VCaP (cell line): ENCODE results near the gene PHACTR3.

Source experiments
- H3K27ac ChIP-seq: fragments of 450-650 bp; 2 replicates; pipeline ENCODE4 v1.5.1; 2017
- TF ChIP-seq, protein P1 (sequence below): fragments of 450-650 bp; conservative IDR thresholded peaks from 2 replicates; pipeline ENCODE4 v1.5.1; 2017; ENCODE audit warnings: mild to moderate bottlenecking, moderate library complexity

The PHACTR3 gene

DNA sequence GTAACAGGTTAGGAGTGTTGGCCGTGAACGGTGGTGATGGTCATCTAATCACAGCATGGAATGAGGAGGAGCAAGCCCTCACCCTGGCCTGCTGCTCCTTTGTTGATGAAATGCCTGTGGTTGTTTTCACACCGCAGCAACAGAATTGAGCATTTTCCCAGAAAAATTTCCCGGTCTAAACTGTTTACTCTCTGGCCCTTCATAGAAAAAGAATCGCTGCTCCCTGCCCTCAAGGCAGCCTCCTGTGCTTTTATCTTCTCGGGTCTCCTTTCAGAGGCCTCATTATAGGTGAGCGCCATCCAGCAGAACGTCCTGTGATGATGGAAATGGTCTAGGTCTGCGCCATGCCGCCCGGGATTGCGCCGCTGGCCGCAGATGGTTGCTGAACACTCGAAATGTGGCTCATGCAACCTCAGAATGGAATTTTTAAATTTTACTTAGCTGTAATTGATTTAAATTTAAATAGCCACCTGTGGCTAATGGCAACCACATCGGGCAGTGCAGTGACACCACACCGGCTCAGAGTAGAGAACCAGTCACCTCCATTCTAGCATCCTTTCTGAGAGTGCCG lies 30.2 kb downstream of the PHACTR3 start:
- no peak overlapping the region for H3K27ac ChIP-seq
- TF ChIP-seq, protein P1, sequence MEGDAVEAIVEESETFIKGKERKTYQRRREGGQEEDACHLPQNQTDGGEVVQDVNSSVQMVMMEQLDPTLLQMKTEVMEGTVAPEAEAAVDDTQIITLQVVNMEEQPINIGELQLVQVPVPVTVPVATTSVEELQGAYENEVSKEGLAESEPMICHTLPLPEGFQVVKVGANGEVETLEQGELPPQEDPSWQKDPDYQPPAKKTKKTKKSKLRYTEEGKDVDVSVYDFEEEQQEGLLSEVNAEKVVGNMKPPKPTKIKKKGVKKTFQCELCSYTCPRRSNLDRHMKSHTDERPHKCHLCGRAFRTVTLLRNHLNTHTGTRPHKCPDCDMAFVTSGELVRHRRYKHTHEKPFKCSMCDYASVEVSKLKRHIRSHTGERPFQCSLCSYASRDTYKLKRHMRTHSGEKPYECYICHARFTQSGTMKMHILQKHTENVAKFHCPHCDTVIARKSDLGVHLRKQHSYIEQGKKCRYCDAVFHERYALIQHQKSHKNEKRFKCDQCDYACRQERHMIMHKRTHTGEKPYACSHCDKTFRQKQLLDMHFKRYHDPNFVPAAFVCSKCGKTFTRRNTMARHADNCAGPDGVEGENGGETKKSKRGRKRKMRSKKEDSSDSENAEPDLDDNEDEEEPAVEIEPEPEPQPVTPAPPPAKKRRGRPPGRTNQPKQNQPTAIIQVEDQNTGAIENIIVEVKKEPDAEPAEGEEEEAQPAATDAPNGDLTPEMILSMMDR: no peak

DNA sequence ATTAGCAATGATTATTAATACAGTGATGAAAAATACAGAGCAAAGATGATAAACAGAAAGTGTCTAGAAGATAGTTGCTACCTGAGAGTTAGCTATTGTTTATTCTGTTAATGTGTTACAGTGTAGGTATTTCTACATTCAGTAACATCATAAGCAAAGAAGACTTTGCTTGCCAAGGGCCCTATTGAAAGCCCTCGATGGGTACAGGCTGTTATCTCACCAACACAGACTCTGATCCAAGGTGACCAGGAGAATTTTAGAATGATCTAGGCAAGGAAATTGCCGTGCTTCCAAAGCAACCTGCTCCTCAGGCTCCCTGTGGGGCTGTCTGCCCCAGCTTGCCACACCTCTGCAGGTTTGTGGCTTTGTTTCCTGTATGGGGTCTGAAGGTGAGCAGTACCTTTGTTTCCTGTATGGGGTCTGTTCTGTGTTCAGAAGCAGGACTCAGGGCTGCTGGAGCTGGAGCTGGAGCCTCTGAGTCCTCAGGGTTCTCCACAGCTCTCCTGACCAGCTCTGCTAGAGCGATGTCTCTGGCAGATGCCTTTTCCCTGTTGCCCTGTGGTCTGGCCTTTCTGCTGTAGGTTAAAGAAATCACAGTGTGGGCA lies 32.5 kb downstream of the PHACTR3 start:
- no peak overlapping the region for H3K27ac ChIP-seq
- TF ChIP-seq, protein P1: no peak

DNA sequence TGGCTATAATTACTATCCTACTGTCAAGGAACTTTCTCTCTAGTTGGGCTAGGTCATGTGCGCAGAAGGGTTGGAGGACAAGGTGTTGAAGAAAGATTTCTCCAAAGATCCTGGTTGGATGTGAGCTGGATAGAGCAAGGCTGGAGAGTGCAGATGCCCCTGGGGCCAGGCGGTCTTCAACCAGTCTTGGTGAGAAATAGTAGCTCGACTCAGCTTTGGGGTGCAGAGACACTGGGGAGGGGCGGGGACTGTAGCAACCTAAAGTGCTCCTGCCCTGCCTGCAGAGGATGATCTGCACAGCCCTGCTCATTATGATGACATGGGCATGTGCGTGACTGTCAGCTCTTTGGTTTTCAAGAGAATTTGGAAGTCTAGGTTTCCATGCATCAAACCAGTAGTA lies 35.9 kb downstream of the PHACTR3 start:
- no peak overlapping the region for H3K27ac ChIP-seq
- TF ChIP-seq, protein P1: no peak

DNA sequence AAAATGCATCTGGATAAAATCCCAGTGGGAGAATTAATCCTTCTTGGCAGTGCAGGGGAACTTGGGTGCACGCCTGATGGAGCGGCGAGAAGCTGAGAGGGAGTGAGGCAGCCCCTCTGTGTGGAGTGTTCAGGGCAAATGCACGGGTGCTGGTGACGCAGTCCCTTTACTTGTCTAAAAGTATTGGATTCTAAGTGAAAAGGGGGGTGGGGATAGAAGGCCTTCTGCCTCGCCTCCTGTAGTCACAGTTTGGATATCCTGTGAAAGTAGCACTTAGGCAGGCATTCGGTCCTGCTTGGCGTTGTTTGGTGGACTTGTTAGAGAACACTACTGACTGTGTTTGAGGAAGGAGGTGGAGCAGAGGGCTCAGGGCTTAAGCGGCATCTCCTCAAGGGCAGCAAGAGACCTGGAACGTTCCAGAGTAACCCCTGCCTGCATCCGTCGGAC lies 39.3 kb downstream of the PHACTR3 start:
- H3K27ac ChIP-seq: no peak overlapping the region
- TF ChIP-seq, protein P1: no peak

DNA sequence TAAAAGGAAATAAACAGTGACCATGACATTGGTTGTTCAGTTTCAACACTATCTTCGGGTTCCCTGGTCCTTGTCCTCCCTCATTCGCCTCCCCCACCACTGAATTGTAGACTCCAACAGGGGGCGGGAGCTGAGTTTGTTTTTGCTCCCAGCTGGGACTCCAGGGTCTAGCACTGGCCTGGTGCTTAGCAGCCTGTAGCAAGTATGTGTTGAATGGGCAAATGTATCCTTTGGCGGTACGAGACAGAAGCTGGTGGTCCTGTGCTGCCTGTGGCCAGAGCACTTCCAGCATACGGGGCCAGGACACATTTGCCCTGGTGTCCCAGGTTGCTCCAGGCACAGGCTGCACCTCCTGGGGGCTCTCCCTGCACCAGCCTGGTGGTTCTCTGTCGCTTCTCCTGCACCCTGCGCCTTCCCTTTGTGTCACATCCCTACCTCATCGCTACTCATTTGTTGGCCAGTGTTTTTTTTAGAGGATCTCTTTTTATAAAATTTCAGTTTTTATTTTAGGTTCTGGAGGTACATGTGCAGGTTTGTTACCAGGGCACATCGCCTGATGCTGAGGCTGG lies 40.1 kb downstream of the PHACTR3 start:
- H3K27ac ChIP-seq: no peak overlapping the region
- TF ChIP-seq, protein P1: no peak

DNA sequence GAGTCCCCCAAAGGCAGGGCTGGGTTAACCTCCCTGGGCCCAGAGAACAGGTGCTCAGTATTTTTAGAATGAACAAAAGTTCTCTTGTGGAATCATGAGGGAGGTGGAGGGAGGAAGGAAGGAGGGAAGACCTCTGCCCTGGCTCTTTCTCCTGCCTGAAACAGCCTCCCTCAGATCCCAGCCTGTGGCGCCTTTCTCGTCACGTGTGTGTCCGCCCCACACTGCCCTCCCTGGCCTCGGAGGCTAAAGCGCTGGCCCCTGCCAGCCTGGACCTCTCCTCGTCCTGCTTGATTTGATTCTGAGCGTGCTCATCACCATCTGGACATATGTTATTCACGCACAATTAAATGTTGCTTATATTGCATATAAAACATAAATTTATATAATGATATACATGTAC lies 40.9 kb downstream of the PHACTR3 start:
- H3K27ac ChIP-seq: no peak overlapping the region
- TF ChIP-seq, protein P1: no peak

DNA sequence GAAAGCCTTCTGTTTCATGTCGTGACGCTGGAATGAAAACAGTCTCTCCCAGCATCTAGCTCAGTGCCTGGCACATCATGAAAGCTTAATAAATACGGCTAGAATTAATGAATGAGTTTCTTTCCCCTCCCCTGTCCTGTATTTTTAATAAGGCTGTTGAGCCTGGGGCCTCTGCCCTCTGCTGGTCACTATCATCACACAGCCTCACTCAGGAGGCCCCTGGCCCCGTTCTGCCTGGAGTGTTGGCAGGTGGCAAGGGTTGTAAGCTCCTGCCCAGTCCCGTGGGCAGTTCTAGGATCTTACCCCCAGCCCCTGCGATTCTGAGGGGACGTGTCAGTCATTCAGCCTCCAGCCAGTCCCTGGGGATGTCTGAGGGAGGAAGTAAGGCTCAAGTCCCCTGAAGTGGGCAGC lies 41.4 kb downstream of the PHACTR3 start:
- H3K27ac ChIP-seq: no peak overlapping the region
- TF ChIP-seq, protein P1: peak; percentile 82
